ENCODE measurements around the gene ROR2. TPM values are rescaled to one million over a fixed set of nuclear protein-coding genes. Genes with fewer than 3 reads are reported as not detected.

Gene ROR2
- total and polyA plus RNA-seq, 8 donors = 3.0 to 21.4 (median 9.8) TPM

GRCh38 chr9:91884696-91885687 lies 65.0 kb downstream of the ROR2 start:
- Histone ChIP-seq H3K27ac (peak overlapping the region in 4 of 5 donors; percentile 35 to 66 (median 43)), H3K4me3 (no peak overlapping the region), H3K36me3 (no peaks in the 10 kb centered on the region), H3K27me3 (no peaks in the 10 kb centered on the region), H3K4me1 (peaks cover 11 to 58% (median 29%) of the 10 kb centered on the region in 4 donors), H3K9me3 (no peaks in the 10 kb centered on the region)
- WGBS, 5 donors = 65 to 75% (median 70%) methylated on average over 12 of the region's 12 CpGs
- TF ChIP-seq EP300 (IDR thresholded peaks at IDR 0.05) = no peak
- no peak for TF ChIP-seq CTCF (IDR thresholded peaks at IDR 0.05)
- no peak for TF ChIP-seq POLR2A (IDR thresholded peaks at IDR 0.05)
- no peak for TF ChIP-seq POLR2AphosphoS5 (IDR thresholded peaks at IDR 0.05)
- peak in 1 of 2 donors; percentile 61 for DNase-seq
- intact Hi-C loops (cut with DNase I; ENCODE audit: low total_unique reads) = no loop called here

GRCh38 chr9:91884153-91884552 lies 65.9 kb downstream of the ROR2 start:
- no peaks in the 10 kb centered on the region for H3K9me3 ChIP-seq
- no peaks in the 10 kb centered on the region for H3K27me3 ChIP-seq
- DNase-seq = no peak
- H3K27ac ChIP-seq = peak overlapping the region in 2 of 5 donors; percentile 47 to 66
- TF ChIP-seq EP300 (IDR thresholded peaks at IDR 0.05) (no peak), POLR2AphosphoS5 (IDR thresholded peaks at IDR 0.05) (no peak), CTCF (IDR thresholded peaks at IDR 0.05) (no peak), POLR2A (IDR thresholded peaks at IDR 0.05) (no peak)
- intact Hi-C loops (cut with DNase I; ENCODE audit: low total_unique reads) = no loop called here
- H3K4me3 ChIP-seq = no peak overlapping the region
- 97 to 100% (median 100%) methylated on average over 1 of the region's 1 CpG for WGBS, 5 donors
- no peaks in the 10 kb centered on the region for H3K36me3 ChIP-seq
- peaks cover 10 to 50% (median 28%) of the 10 kb centered on the region in 4 donors for H3K4me1 ChIP-seq

- WGBS, 5 donors = 86 to 98% (median 96%) methylated on average over 3 of the region's 3 CpGs
- Histone ChIP-seq H3K4me1 (peaks cover 3 to 48% (median 24%) of the 10 kb centered on the region in 4 donors), H3K27ac (peak overlapping the region in 2 of 5 donors; percentile 47 to 66), H3K9me3 (no peaks in the 10 kb centered on the region), H3K36me3 (no peaks in the 10 kb centered on the region), H3K27me3 (no peaks in the 10 kb centered on the region), H3K4me3 (no peak overlapping the region)
- no peak for DNase-seq
- TF ChIP-seq POLR2A (IDR thresholded peaks at IDR 0.05) = no peak
- TF ChIP-seq POLR2AphosphoS5 (IDR thresholded peaks at IDR 0.05) = no peak
- intact Hi-C loops (cut with DNase I; ENCODE audit: low total_unique reads) = no loop called here
Observed at GRCh38 chr9:91883503-91883902, 66.5 kb downstream of the ROR2 start.

- H3K36me3 ChIP-seq = no peaks in the 10 kb centered on the region
- no peak overlapping the region for H3K4me3 ChIP-seq
- intact Hi-C loops (cut with DNase I; ENCODE audit: low total_unique reads) = no loop called here
- no peaks in the 10 kb centered on the region for H3K27me3 ChIP-seq
- no peak overlapping the region for H3K27ac ChIP-seq
- TF ChIP-seq EP300 (IDR thresholded peaks at IDR 0.05) = no peak
- TF ChIP-seq CTCF (IDR thresholded peaks at IDR 0.05) = no peak
- no peak for TF ChIP-seq POLR2A (IDR thresholded peaks at IDR 0.05)
- H3K4me1 ChIP-seq = peaks cover 3 to 49% (median 18%) of the 10 kb centered on the region in 4 donors
- no peaks in the 10 kb centered on the region for H3K9me3 ChIP-seq
- DNase-seq = no peak
- 81 to 90% (median 86%) methylated on average over 4 of the region's 4 CpGs for WGBS, 5 donors
Observed at GRCh38 chr9:91882627-91883026, 67.4 kb downstream of the ROR2 start.
